ENCODE measurements around the gene DDX50.

- TF ChIP-seq USF2 (IDR thresholded peaks at IDR 0.05) (no peak), RFX5 (IDR thresholded peaks at IDR 0.05) (no peak), EP300 (IDR thresholded peaks at IDR 0.05) (no peak), KDM5A (IDR thresholded peaks at IDR 0.05) (no peak), MAX (IDR thresholded peaks at IDR 0.05) (no peak), RAD21 (conservative IDR thresholded peaks at IDR 0.05 in 1 of 2, IDR thresholded peaks at IDR 0.05 in 1 of 2) (no peak), BHLHE40 (IDR thresholded peaks at IDR 0.05; ENCODE audit: low read depth, low read length) (no peak), CHD4 (IDR thresholded peaks at IDR 0.05; ENCODE audit: borderline replicate concordance) (no peak)
- TF ChIP-seq, protein P1, sequence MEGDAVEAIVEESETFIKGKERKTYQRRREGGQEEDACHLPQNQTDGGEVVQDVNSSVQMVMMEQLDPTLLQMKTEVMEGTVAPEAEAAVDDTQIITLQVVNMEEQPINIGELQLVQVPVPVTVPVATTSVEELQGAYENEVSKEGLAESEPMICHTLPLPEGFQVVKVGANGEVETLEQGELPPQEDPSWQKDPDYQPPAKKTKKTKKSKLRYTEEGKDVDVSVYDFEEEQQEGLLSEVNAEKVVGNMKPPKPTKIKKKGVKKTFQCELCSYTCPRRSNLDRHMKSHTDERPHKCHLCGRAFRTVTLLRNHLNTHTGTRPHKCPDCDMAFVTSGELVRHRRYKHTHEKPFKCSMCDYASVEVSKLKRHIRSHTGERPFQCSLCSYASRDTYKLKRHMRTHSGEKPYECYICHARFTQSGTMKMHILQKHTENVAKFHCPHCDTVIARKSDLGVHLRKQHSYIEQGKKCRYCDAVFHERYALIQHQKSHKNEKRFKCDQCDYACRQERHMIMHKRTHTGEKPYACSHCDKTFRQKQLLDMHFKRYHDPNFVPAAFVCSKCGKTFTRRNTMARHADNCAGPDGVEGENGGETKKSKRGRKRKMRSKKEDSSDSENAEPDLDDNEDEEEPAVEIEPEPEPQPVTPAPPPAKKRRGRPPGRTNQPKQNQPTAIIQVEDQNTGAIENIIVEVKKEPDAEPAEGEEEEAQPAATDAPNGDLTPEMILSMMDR (IDR thresholded peaks at IDR 0.05) = no peak
- TF ChIP-seq, protein P2, sequence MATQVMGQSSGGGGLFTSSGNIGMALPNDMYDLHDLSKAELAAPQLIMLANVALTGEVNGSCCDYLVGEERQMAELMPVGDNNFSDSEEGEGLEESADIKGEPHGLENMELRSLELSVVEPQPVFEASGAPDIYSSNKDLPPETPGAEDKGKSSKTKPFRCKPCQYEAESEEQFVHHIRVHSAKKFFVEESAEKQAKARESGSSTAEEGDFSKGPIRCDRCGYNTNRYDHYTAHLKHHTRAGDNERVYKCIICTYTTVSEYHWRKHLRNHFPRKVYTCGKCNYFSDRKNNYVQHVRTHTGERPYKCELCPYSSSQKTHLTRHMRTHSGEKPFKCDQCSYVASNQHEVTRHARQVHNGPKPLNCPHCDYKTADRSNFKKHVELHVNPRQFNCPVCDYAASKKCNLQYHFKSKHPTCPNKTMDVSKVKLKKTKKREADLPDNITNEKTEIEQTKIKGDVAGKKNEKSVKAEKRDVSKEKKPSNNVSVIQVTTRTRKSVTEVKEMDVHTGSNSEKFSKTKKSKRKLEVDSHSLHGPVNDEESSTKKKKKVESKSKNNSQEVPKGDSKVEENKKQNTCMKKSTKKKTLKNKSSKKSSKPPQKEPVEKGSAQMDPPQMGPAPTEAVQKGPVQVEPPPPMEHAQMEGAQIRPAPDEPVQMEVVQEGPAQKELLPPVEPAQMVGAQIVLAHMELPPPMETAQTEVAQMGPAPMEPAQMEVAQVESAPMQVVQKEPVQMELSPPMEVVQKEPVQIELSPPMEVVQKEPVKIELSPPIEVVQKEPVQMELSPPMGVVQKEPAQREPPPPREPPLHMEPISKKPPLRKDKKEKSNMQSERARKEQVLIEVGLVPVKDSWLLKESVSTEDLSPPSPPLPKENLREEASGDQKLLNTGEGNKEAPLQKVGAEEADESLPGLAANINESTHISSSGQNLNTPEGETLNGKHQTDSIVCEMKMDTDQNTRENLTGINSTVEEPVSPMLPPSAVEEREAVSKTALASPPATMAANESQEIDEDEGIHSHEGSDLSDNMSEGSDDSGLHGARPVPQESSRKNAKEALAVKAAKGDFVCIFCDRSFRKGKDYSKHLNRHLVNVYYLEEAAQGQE (IDR thresholded peaks at IDR 0.05) = no peak
These were observed 23.5 kb upstream of the DDX50 start for GRCh38 chr10:68877482-68878110.

All from A549 (cell line).